HG02763 (cell line): ENCODE data around the gene GOLGA6A.
"Not testable (repeated sequence)": the region's sequence is repeated elsewhere in the genome, so short reads cannot be mapped to it uniquely, and the experiment has no call there.

Experiments
- ATAC-seq: cut with Tn5 transposase; IDR thresholded peaks from one replicate; pipeline ENCODE4 v1.9.1; 2021; ENCODE audit warnings: mild to moderate bottlenecking, moderate library complexity; ENCODE audit not compliant: unreplicated experiment

GOLGA6A gene, protein sequence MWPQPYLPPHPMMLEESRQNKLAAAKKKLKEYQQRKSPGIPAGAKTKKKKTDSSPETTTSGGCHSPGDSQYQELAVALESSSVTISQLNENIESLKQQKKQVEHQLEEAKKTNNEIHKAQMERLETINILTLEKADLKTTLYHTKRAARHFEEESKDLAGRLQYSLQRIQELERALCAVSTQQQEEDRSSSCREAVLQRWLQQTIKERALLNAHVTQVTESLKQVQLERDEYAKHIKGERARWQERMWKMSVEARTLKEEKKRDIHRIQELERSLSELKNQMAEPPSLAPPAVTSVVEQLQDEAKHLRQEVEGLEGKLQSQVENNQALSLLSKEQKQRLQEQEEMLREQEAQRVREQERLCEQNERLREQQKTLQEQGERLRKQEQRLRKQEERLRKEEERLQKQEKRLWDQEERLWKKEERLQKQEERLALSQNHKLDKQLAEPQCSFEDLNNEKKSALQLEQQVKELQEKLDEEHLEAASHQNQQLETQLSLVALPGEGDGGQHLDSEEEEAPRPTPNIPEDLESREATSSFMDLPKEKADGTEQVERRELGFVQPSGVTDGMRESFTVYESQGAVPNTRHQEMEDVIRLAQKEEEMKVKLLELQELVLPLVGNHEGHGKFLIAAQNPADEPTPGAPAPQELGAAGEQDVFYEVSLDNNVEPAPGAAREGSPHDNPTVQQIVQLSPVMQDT

DNA sequence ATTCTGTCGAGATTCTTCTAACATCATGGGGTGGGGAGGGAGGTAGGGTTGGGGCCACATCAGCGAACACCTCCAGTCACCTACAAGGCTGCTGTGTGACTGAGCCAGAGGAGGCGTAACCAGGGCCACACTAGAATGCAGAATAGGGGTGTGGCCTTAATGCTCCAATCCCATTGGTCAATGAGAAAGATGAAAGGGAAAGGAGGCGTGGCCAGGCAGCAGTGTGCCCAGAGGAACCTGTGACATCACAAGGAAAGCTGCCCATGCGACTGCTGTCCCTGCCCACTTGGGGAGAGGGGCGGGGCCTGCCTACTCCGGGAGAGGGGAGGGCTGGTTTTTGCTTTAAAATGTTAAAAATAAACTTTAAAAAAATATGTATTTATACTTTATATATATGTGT lies at the start of gene GOLGA6A:
Gene GOLGA6A (minus strand): TSS at position 101 of the 400 bp plus-strand sequence. CDS start 41 bp downstream, at position 60.
- ATAC-seq: not testable (repeated sequence)

DNA sequence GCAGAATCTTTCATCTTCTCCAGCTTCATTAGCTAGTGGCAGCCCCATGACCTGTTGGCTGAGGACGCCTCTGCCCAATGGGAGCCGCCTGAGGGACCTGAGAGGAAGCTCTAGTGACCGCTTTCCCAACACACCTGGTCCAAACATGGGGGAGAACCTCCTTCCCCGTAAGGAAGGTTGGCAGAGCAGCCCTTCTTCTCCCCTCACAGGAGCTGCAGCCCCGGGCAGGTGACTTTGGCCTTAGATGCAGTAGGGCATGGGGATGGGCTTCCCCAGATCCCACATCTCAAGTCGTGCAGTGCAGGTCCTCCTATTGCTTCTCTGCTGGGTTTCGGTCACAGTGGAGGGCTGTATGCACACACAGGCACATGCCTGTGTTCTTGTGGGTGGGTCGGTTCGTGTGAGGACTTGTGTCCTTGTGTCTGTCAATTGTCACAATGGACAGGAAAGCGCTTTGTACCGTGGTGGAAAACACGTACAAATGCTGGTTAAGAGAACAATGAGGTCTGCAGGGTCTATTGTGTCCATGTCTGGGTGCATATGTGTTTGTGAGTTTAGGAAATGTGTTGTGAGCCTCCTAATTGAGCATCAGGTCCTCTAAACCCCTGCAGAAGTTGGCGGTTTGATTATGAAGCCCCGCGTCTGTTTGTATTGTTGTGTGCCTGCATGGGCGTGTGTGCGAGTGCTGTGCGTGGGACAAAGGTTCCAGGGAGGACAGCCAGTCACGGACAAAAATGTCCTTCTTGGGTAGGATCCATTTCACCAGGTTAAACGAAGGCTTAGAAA lies 49.5 kb upstream of the GOLGA6A start:
- no peak for ATAC-seq

DNA sequence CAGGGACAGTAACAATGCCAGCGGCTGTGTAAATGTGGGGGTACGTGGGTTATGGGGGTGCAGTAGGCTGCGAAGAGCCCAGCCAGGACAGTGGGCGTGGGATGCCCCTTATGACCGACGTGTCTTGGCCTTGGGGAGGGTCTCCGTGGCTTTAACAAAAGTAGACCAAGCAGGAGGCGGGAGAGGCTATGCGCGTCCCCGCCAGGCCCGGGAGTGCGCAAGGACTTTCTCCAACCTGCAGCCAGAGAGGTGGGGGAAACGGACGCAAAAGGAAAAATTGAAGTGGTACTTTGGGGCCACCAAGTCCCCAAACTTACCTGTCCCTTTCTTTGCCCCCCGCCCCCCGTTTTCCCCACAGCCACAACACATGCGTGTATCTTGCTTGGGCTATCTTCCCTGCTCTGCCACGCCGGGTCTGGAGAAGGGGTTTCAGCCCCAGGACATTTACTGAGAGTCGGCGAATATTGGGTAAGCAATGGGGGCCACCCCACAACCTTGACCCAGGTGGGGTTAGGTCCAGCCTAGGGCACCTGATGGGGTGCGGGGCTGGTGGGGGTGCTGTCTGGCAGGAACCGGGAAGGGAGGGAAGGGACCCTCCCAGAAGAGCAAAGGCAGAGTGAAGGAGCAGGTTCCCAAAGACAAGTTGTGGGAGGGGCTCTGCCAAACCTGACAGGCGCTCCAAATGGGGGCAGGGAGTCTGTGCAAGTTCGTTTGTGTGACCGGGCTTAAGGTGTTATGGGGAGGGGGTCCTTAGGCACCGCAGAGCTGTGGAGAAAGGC lies 48.7 kb upstream of the GOLGA6A start:
- no peak for ATAC-seq

DNA sequence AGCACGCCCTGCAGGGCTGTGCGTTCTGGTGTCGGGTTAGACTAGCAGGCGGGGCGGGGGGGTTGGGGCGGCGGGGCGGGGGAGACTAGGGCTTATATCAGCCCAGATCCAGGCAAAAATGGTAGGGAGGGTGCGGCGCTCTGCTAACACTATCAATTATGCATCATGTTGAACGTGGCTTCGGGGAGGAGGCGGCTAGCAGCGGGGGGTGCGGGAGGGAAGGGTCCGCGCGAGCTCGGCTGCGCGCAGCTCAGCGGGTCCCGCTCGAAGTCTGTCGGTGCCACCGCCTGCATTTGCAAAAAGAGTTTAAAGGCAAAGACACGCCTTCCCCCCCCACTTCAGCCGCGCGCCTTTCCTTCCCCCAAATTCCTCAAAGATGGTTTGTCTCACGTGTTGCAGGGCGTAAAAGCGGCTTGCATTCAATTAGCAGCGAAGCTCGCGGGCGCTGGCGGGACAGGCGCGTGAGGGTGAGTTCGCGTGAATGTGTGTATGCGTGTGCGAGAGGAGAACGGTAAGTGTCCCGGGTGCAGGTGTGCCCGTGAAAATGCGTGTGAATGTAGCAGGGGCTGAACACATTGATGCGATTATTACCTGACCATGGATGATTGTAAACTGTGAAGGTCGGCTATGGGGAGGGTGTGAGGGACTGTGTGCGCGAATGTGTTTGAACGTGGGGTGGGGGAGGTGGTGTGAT lies 48.0 kb upstream of the GOLGA6A start, which contains the start of gene ISLR2:
Gene ISLR2 (plus strand): TSS at position 432 of the 694 bp plus-strand sequence. CDS start 2,169 bp downstream, outside the sequence.
- ATAC-seq: no peak

DNA sequence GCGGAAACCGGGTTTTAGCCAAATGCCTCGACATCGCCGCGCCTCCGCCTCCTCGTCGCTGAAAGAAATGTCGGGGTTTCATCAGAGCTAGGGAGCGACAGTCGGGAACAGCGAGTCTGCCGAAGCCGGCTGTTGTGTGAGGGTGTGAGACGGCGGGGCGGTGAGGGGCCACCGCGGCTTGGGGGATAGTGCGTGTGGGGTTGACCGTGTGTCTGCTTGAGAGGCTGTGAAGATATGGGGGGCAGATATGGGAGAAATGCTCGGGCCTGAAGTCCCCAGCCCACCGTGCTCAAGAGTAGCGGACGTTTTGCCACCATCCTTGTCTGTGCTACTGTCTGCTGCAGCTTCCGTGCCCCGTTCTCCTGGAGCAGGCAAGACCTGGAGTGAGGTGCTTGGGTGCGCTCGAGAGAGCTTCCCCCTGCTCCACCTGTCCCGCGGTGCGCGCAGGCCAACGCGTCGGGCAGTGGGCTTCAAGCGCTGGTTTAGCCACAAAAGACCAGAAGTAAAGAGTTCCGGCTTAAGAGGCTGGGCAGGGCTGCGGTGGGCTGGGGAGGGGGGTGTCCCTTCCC lies 47.3 kb upstream of the GOLGA6A start:
- no peak for ATAC-seq

DNA sequence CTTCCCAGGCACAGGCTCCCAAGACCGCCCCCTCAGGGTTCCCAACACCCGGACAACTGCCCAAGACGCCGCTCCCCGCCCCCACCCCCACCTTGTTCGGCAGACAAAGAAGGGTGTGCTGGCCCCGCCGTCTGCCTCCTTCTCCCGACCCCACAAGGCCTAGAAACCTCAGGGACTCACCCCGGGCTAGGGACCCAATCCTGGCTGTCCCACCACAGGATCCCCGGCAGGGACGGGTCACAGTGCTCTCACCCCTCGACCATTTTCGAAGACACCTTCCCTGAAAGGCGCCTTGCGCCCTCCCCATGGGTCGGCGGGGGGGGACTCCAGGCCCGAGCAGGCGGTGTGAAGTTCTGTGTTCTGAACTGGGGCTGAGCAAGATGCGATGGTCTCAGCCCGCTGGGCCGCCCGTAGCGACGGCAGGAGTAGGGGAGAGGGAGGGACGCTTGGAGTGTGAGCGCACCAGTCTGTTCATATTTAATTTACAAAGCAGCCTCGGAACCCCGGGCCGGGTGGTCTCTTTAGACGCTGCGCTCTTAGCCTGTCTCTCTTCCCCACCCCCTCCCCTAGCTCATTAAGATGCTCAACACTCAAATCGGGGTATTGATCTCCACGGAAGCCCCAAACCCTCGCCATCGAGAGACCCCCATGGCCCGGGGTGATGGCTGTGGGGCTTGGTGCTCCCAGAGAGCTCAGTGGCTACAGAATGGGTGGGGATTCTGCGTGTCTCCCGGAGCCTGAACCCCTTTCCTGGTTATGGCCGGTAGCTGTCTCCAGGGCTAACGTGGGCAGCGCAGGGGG lies 46.6 kb upstream of the GOLGA6A start:
- ATAC-seq: no peak

DNA sequence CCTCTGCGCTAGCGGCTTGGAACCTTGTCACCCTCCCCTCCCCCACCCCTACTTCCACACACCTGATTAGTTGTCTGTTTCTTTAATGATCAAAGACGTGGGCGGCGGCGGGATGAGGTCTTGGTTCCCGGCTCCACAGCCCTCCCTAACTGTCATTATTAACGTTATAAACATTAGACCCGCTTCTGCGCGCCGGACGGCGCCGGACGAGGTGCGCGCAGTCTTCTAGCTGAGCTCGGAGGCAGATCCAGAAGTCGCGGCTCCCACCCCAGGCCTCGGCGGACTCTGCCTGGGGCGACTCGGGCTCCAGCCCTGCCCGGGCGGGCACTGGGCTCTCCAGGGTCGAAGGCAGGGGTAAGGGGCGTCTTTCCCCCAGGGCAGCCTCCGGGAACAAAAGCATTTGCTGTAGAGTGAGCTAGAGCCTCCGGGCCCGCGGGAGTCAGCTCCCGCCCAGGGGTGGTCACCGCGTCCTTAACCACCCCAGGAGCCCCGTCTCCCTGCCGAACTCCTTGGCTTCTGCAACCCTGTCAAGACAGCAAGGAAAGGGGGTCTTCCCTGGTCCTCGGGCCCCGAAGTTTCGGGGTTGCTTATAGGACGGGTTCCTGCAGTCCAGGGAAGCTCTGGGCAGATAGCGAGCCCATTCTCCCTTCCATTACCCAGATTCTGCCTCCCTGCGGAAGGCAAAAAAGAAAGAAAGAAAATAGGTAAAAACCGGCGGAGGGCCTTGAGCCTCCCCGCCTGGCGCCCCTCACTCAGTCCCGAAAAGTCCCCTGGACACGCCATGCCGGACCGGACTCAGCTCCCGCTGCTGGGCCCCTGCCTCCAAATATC lies 45.8 kb upstream of the GOLGA6A start:
- ATAC-seq: no peak

DNA sequence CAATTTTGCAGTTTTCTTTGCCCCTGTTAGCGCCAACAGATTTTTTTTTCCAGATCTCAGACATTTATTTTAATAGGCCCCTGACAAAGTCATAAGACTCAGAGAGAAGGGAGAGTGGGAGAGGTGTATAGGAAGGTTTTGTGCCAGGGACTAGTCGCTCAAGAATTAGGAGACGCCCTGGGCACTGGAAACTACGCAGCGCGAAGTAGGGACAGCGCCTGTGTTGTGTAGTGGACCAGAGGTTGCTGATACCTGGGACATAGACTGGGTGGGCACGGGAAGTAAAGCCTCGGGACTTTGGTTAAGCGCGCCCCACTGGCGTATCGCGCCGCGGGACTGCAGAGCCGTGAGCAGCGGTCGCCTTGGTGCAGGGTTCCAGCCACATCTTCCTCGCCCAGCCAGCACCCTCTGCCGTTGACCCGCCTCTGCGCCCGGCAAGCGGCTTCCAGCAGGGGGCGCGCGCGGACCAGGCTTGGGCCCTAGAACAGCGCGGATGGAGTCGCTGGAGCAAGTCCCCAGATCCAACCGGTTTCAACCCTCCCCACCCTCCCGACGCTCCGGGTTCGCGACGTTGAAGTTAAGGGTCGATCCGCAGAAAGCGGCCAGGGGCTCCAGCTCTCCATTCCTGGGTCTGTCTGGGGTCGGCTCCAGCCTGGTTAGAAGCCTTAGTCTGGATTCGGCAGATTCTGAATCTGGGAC lies 45.1 kb upstream of the GOLGA6A start:
- ATAC-seq: no peak

DNA sequence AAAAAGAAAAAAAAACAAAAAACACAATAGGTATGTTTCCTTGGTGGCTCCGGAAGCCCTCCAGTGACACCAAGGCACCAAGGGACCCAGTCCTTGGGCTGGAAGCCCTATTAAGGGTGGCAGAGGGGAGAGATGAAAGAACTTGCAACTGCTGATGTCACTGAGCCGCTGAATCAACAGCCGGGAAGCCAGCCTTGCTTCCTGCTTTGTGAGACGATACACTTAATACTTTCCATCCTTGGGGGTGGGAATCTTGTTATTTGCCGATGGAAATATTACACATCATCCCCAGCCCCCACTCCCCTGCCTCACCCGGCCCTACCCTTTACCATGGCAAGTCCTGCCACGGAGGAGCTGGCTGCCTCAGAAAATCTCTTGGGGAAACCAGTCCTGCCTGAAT lies 42.4 kb upstream of the GOLGA6A start:
- ATAC-seq: no peak

DNA sequence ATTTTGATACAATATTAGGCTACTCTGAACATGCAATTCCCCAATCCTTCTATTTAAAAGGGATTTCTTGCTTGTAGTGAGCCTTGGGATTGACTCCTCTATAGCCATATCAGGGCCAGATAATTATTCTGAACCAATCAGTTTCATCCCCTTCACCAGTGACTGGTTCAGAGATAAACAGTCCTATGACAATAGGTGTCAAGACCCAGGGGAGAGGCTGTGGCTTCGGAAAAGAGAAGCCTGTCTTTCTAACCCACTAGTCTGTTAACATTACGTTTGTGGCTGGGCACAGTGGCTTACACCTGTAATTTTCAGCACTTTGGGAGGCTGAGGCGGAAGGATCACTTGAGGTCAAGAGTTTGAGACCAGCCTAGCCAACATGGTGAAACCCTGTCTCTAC lies 41.8 kb upstream of the GOLGA6A start:
- no peak for ATAC-seq

DNA sequence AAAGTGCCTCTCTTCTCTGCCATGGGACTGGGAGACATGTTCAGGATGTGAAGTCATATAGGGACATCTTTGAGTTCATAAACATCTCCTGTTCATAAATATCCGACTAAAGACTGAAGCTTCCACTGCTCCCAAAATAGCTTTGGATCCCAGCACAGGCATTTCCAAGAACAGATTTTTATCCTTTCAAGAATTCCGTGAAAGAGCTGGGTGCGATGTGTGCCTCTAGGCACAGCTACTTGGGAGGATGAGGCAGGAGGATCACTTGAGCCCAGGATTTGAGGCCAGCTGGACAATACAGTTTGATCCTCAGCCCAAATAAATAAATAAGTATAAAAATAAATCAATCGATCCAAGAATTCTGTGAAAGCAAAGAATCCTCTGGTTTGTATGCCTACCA lies 41.3 kb upstream of the GOLGA6A start:
- no peak for ATAC-seq

DNA sequence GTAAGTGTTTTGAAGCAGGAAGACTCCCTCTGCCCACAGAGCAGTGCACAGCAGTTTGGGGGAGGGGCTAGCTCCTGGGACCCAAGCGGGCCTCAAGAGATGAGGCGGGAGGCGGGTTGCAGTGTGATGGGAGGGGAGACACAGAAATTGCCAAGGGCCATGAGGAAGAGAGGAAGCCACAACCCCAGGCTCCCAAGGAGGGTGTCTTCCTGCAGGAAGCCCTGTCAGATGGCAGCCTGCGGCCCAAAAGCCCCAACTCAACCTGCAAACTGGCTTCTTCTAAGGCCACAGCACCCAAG lies 40.7 kb upstream of the GOLGA6A start:
- no peak for ATAC-seq

DNA sequence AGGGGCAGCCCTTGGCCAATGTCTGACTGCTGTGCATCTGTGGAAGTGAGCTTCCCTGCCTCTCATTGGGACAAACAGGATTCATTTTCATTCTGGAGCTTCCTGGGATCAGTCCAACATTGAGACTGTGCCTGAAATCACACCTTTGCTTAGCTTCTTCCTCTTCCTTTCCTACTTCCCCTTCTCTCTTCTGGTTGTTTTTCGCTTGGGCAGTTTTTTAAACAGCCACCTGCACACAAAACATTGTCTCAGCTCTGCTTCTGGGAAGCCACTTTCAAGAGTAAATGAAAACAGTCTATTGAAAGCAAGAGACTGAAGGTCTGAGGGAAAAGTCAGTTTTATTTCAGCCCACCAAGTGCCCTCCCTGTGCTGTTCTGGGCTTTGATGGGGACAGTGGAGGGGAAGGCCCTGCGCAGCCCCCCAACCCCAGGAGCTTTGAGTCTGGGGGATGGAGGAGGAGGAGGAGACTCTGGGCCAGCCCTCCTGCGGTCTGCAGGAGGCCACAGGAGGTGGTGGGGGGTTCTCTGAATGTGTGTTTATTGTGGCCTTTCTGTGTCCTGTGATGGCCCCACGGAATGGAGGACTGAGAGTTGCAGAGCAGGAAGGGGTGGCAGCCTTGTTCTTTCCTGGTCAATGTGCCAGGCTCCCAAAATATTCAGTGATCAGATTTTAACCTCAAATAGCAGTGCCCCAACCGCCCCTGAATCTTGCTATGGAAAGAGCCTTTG lies 40.2 kb upstream of the GOLGA6A start:
- no peak for ATAC-seq

DNA sequence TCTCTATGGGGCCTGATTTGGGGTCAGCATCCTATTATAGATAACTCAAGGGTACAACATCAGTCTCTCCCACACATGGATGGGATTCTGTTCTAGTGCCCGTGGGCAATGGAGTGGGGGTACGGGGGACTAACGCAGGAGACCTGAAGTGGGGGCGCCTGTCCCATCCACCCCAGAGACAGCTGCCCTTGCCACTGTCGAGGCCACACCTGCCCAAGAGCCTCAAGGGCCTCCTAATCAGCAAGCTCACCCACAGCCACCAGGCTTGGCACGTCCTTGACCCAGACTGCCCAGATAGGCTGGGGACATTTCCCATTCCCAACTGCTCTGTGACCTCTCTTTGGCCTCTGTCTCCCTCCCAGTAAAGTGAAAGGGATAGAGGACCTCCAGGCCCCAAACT lies 39.5 kb upstream of the GOLGA6A start:
- ATAC-seq: no peak

DNA sequence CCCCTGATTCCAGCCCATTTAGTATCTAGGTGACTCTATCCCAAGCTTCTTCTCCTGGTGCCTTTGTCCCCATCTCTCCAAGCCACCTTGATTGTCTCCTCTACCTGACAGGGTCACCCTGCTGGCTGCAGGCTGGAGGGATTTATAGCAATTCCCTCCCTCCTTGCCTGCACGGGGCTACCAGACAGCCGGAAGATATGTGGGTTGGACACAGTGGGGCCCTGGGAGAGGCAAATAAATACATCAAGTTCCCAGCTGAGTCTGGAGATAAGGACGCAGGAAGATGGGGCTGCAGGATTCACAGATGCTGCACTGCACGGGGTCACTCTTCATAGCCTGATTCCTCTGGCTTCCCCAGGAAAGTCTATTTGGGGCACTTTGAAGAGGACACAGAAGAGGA lies 38.7 kb upstream of the GOLGA6A start:
- no peak for ATAC-seq

DNA sequence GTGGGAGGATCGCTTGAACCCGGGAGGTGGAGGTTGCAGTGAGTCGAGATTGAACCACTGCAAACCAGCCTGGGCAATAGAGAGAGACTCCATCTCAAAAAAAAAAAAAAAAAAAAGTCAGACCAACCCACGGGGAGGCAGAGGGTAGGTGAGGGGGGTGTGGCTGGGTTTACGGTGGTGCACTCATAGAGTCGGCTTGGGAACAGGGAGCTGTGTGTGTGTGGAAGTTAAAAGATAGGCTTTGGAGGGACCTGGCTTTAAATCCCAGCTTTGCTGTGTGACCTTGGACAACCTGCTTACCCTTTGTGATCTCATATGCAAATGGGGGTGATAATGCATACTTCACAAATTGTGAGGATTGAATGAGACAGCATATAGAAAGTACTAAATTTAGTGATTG lies 38.1 kb upstream of the GOLGA6A start:
- no peak for ATAC-seq

DNA sequence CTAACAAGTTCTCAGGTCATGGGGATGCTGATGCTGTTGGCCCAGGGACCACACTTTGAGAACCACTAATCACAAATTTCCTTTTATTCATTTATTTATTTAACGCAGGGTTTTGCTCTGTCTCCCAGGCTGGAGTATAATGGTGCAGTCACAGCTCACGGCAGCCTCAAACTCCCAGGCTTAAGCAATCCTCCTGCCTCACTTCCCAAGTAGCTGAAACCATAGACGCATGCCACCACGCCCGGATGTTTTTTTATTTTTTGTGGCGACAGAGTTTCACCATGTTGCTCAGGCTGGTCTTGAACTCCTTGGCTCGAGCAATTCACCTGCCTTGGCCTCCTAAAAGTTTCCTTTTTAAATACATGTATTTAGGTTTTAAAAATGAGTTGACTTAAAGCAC lies 27.4 kb upstream of the GOLGA6A start:
- no peak for ATAC-seq
